GM23338 (cell line): ENCODE data around the gene OR10A4.

Source experiments
- EZH2 ChIP-seq: fragments of 200-600 bp; sonication (generic); IDR thresholded peaks from one replicate; pipeline ENCODE4 v1.8.0; 2017; ENCODE audit warnings: antibody characterized with exemption, mild to moderate bottlenecking, low read depth; ENCODE audit not compliant: unreplicated experiment
- JUNB ChIP-seq: IDR thresholded peaks from one replicate; pipeline ENCODE4 v1.6.1; 2016; ENCODE audit warnings: antibody characterized with exemption; ENCODE audit not compliant: unreplicated experiment
- POLR2AphosphoS5 ChIP-seq: IDR thresholded peaks from 2 replicates; pipeline ENCODE4 v1.6.1; 2016; ENCODE audit warnings: antibody characterized with exemption, low read depth
- TF ChIP-seq, protein P1 (sequence below), 2 experiments: fragments of 200-600 bp in 1 of 2; sonication (generic) in 1 of 2; conservative IDR thresholded peaks; 2 replicates each; pipeline versions ENCODE4 v1.5.1 to v1.6.1; 2016 to 2017; ENCODE audit warnings: antibody characterized with exemption in 2 of 2, low read depth in 2 of 2, mild to moderate bottlenecking in 2 of 2, moderate library complexity in 1 of 2

DNA sequence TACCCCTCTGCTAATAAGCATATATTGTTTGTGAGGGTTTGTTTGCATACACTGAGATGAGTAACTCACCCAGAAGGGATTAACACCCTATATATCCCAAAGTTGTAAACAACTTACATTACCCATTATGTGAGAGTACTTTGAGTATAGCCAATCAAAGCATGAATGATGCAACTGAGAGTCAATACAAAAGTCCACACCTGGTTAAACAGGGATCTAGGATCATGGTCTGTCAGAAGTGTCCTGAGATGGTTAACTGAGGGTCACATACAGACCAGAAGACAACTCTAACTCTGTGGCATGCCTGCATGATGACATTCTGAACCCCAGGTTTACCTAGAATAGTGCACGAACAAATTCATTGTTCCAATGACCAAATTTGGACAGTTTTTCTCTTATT, 48.3 kb upstream of the OR10A4 start:
- TF ChIP-seq, protein P1, sequence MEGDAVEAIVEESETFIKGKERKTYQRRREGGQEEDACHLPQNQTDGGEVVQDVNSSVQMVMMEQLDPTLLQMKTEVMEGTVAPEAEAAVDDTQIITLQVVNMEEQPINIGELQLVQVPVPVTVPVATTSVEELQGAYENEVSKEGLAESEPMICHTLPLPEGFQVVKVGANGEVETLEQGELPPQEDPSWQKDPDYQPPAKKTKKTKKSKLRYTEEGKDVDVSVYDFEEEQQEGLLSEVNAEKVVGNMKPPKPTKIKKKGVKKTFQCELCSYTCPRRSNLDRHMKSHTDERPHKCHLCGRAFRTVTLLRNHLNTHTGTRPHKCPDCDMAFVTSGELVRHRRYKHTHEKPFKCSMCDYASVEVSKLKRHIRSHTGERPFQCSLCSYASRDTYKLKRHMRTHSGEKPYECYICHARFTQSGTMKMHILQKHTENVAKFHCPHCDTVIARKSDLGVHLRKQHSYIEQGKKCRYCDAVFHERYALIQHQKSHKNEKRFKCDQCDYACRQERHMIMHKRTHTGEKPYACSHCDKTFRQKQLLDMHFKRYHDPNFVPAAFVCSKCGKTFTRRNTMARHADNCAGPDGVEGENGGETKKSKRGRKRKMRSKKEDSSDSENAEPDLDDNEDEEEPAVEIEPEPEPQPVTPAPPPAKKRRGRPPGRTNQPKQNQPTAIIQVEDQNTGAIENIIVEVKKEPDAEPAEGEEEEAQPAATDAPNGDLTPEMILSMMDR (conservative IDR thresholded peaks at IDR 0.05; ENCODE audit: low read depth in 2 of 2): no peak
- TF ChIP-seq EZH2 (no peak), JUNB (no peak), POLR2AphosphoS5 (no peak)
